Natural killer cell treated with Interleukin-12 subunit alpha and Interleukin-12 subunit beta and Interleukin-15 and Interleukin-18, amount 100 ng/mL, for 72 hours (primary cell): ENCODE measurements around the gene TNFRSF4. TPM values are rescaled to one million over a fixed set of nuclear protein-coding genes. Genes with fewer than 3 reads are reported as not detected.

Experiments
- ATAC-seq, 2 donors: fragments of 150-1000 bp; cut with Tn5 transposase in 1 of 2; sonication (Bioruptor Pico), chemical (Tn5 transposase) in 1 of 2; 2 replicates each; pipeline ENCODE4 v1.10.0; 2021
- DNase-seq: peaks from one replicate; pipeline ENCODE4 v3.0.0; 2022; ENCODE audit warnings: low spot score
- H3K27ac Mint-ChIP-seq, 2 donors: 1 replicate in 1 of 2; 2 replicates in 1 of 2; pipeline ENCODE4 v1.8.0; 2022; ENCODE audit warnings: mixed read lengths in 2 of 2, mild to moderate bottlenecking in 1 of 2, moderate library complexity in 1 of 2
- H3K27me3 Mint-ChIP-seq, 2 donors: 1 replicate in 1 of 2; 2 replicates in 1 of 2; pipeline ENCODE4 v1.8.0; 2022; ENCODE audit warnings: mixed read lengths in 2 of 2
- H3K36me3 Mint-ChIP-seq: one replicate; pipeline ENCODE4 v1.8.0; 2022; ENCODE audit warnings: mixed read lengths
- H3K4me1 Mint-ChIP-seq, 2 donors: 1 replicate in 1 of 2; 2 replicates in 1 of 2; pipeline ENCODE4 v1.8.0; 2022; ENCODE audit warnings: low read depth in 2 of 2, mixed read lengths in 2 of 2, mild to moderate bottlenecking in 1 of 2
- H3K4me3 Mint-ChIP-seq: one replicate; pipeline ENCODE4 v1.8.0; 2022; ENCODE audit warnings: mixed read lengths
- H3K9me3 Mint-ChIP-seq: 2 replicates; pipeline ENCODE4 v1.8.0; 2022; ENCODE audit warnings: mixed read lengths
- total RNA-seq, 2 donors: library from RNA; stranded (reverse); gene quantifications; one replicate each; pipeline ENCODE4 v1.2.3, GENCODE V29; 2022

The TNFRSF4 gene
- total RNA-seq, 2 donors from 2014 or later = 56.8 to 305 TPM

GRCh38 chr1:1189111-1189510 is 24.8 kb downstream of the TNFRSF4 start:
- DNase-seq (no peak), ATAC-seq (no peak)
- Mint-ChIP-seq H3K4me3 (no peak overlapping the region), H3K27ac (no peak overlapping the region), H3K36me3 (peaks cover under 1% of the 10 kb centered on the region), H3K27me3 (no peaks in the 10 kb centered on the region), H3K9me3 (no peaks in the 10 kb centered on the region), H3K4me1 (peaks cover 0 to 16% of the 10 kb centered on the region in 2 donors)

GRCh38 chr1:1187938-1188337 is 26.0 kb downstream of the TNFRSF4 start:
- no peak for DNase-seq
- ATAC-seq = no peak
- H3K9me3 Mint-ChIP-seq = no peaks in the 10 kb centered on the region
- peaks cover 0 to 20% of the 10 kb centered on the region in 2 donors for H3K4me1 Mint-ChIP-seq
- no peak overlapping the region for H3K27ac Mint-ChIP-seq
- no peaks in the 10 kb centered on the region for H3K27me3 Mint-ChIP-seq
- no peak overlapping the region for H3K4me3 Mint-ChIP-seq
- H3K36me3 Mint-ChIP-seq = no peaks in the 10 kb centered on the region

GRCh38 chr1:1185101-1185765 is 28.7 kb downstream of the TNFRSF4 start:
- Mint-ChIP-seq H3K27me3 (peaks cover 0 to 4% of the 10 kb centered on the region in 2 donors), H3K9me3 (no peaks in the 10 kb centered on the region), H3K27ac (no peak overlapping the region), H3K4me3 (no peak overlapping the region), H3K4me1 (peaks cover 8 to 29% of the 10 kb centered on the region in 2 donors), H3K36me3 (no peaks in the 10 kb centered on the region)
- ATAC-seq (no peak), DNase-seq (peak; percentile 58)

GRCh38 chr1:1183833-1184775 is 29.8 kb downstream of the TNFRSF4 start:
- Mint-ChIP-seq H3K9me3 (no peaks in the 10 kb centered on the region), H3K4me1 (peaks cover 8 to 25% of the 10 kb centered on the region in 2 donors), H3K36me3 (no peaks in the 10 kb centered on the region), H3K27me3 (peaks cover 0 to 4% of the 10 kb centered on the region in 2 donors), H3K4me3 (no peak overlapping the region), H3K27ac (peak overlapping the region in 1 of 2 donors; percentile 42)
- DNase-seq = peak; percentile 52
- peak in 1 of 2 donors; percentile 32 for ATAC-seq

- no peak for ATAC-seq
- peaks cover 8 to 24% of the 10 kb centered on the region in 2 donors for H3K4me1 Mint-ChIP-seq
- H3K4me3 Mint-ChIP-seq = no peak overlapping the region
- no peaks in the 10 kb centered on the region for H3K9me3 Mint-ChIP-seq
- H3K27ac Mint-ChIP-seq = peak overlapping the region in 1 of 2 donors; percentile 42
- no peaks in the 10 kb centered on the region for H3K36me3 Mint-ChIP-seq
- peak; percentile 52 for DNase-seq
- H3K27me3 Mint-ChIP-seq = peaks cover 0 to 4% of the 10 kb centered on the region in 2 donors
These were observed 30.7 kb downstream of the TNFRSF4 start for GRCh38 chr1:1183221-1183747.

GRCh38 chr1:1182491-1183220 is 31.3 kb downstream of the TNFRSF4 start:
- Mint-ChIP-seq H3K4me1 (peaks cover 8 to 24% of the 10 kb centered on the region in 2 donors), H3K27ac (no peak overlapping the region), H3K4me3 (no peak overlapping the region), H3K9me3 (no peaks in the 10 kb centered on the region), H3K36me3 (no peaks in the 10 kb centered on the region), H3K27me3 (peaks cover 0 to 4% of the 10 kb centered on the region in 2 donors)
- peak; percentile 56 for DNase-seq
- no peak for ATAC-seq

- no peak for ATAC-seq
- no peaks in the 10 kb centered on the region for H3K36me3 Mint-ChIP-seq
- H3K27me3 Mint-ChIP-seq = peaks cover 4 to 6% of the 10 kb centered on the region in 2 donors
- peaks cover 8 to 25% of the 10 kb centered on the region in 2 donors for H3K4me1 Mint-ChIP-seq
- H3K27ac Mint-ChIP-seq = no peak overlapping the region
- DNase-seq = peak; percentile 51
- H3K9me3 Mint-ChIP-seq = no peaks in the 10 kb centered on the region
- no peak overlapping the region for H3K4me3 Mint-ChIP-seq
These were observed 32.0 kb downstream of the TNFRSF4 start for GRCh38 chr1:1181938-1182410.

- peaks cover 8 to 28% of the 10 kb centered on the region in 2 donors for H3K4me1 Mint-ChIP-seq
These were observed 32.6 kb downstream of the TNFRSF4 start for GRCh38 chr1:1181129-1181937.

GRCh38 chr1:1179983-1180861 is 33.7 kb downstream of the TNFRSF4 start:
- DNase-seq (peak; percentile 56), ATAC-seq (no peak)
- peaks cover 8 to 23% of the 10 kb centered on the region in 2 donors for H3K4me1 Mint-ChIP-seq

More at GRCh38 chr1:1181129-1181937, 32.6 kb downstream of the TNFRSF4 start:
- Mint-ChIP-seq H3K4me3 (no peak overlapping the region), H3K27me3 (peaks cover 9% of the 10 kb centered on the region in 2 donors), H3K27ac (no peak overlapping the region), H3K9me3 (no peaks in the 10 kb centered on the region), H3K36me3 (no peaks in the 10 kb centered on the region)
- peak; percentile 56 for DNase-seq
- no peak for ATAC-seq

GRCh38 chr1:1179346-1179982 is 34.5 kb downstream of the TNFRSF4 start:
- peak in 1 of 2 donors; percentile 26 for ATAC-seq
- H3K36me3 Mint-ChIP-seq = no peaks in the 10 kb centered on the region
- DNase-seq = no peak
- peaks cover 8 to 23% of the 10 kb centered on the region in 2 donors for H3K4me1 Mint-ChIP-seq
- no peak overlapping the region for H3K4me3 Mint-ChIP-seq
- no peak overlapping the region for H3K27ac Mint-ChIP-seq
- no peaks in the 10 kb centered on the region for H3K9me3 Mint-ChIP-seq
- peaks cover 9 to 13% of the 10 kb centered on the region in 2 donors for H3K27me3 Mint-ChIP-seq

More at GRCh38 chr1:1179983-1180861, 33.7 kb downstream of the TNFRSF4 start:
- H3K27ac Mint-ChIP-seq = no peak overlapping the region
- H3K4me3 Mint-ChIP-seq = no peak overlapping the region
- peaks cover 9 to 13% of the 10 kb centered on the region in 2 donors for H3K27me3 Mint-ChIP-seq
- H3K9me3 Mint-ChIP-seq = no peaks in the 10 kb centered on the region
- no peaks in the 10 kb centered on the region for H3K36me3 Mint-ChIP-seq

- Mint-ChIP-seq H3K4me1 (peaks cover 8 to 23% of the 10 kb centered on the region in 2 donors), H3K27me3 (peaks cover 9 to 13% of the 10 kb centered on the region in 2 donors), H3K27ac (no peak overlapping the region), H3K9me3 (no peaks in the 10 kb centered on the region), H3K4me3 (no peak overlapping the region), H3K36me3 (no peaks in the 10 kb centered on the region)
- DNase-seq (peak; percentile 55), ATAC-seq (peak in 1 of 2 donors; percentile 2)
These were observed 35.1 kb downstream of the TNFRSF4 start for GRCh38 chr1:1178794-1179331.
